ENCODE data around the gene FCHSD2.
"Not testable (repeated sequence)": the region's sequence is repeated elsewhere in the genome, so short reads cannot be mapped to it uniquely, and the experiment has no call there.

FCHSD2 gene

GRCh38 chr11:72864702-72865655, 277.1 kb downstream of the FCHSD2 start:
- DNase-seq (ENCODE audit: low read depth), result no peak

- no peak for DNase-seq (ENCODE audit: low read depth)
Measured at GRCh38 chr11:72863916-72864315, 278.2 kb downstream of the FCHSD2 start.

- DNase-seq (ENCODE audit: low read depth), result no peak
Measured at GRCh38 chr11:72863091-72863490, 279.0 kb downstream of the FCHSD2 start.

- no peak for DNase-seq (ENCODE audit: low read depth)
Measured at GRCh38 chr11:72860592-72860991, 281.5 kb downstream of the FCHSD2 start.

- no peak for DNase-seq (ENCODE audit: low read depth)
Measured at GRCh38 chr11:72860010-72860409, 282.1 kb downstream of the FCHSD2 start.

GRCh38 chr11:72859126-72859525, 283.0 kb downstream of the FCHSD2 start:
- DNase-seq (ENCODE audit: low read depth), result no peak

GRCh38 chr11:72858267-72858666, 283.9 kb downstream of the FCHSD2 start:
- not testable (repeated sequence) for DNase-seq (ENCODE audit: low read depth)

GRCh38 chr11:72856551-72857345, 285.4 kb downstream of the FCHSD2 start:
- no peak for DNase-seq (ENCODE audit: low read depth)

GRCh38 chr11:72856065-72856464, 286.1 kb downstream of the FCHSD2 start:
- no peak for DNase-seq (ENCODE audit: low read depth)

GRCh38 chr11:72851726-72852125, 290.4 kb downstream of the FCHSD2 start:
- no peak for DNase-seq (ENCODE audit: low read depth)

- DNase-seq (ENCODE audit: low read depth), result no peak
Measured at GRCh38 chr11:72850832-72851231, 291.3 kb downstream of the FCHSD2 start.

- DNase-seq (ENCODE audit: low read depth), result peak; percentile 13
Measured at GRCh38 chr11:72848846-72849466, 293.2 kb downstream of the FCHSD2 start.

GRCh38 chr11:72844356-72844755, 297.8 kb downstream of the FCHSD2 start:
- no peak for DNase-seq (ENCODE audit: low read depth)

GRCh38 chr11:72842653-72843330, 299.3 kb downstream of the FCHSD2 start:
- no peak for DNase-seq (ENCODE audit: low read depth)

- no peak for DNase-seq (ENCODE audit: low read depth)
Measured at GRCh38 chr11:72842126-72842525, 300.0 kb downstream of the FCHSD2 start.

- no peak for DNase-seq (ENCODE audit: low read depth)
Measured at GRCh38 chr11:72841397-72841796, 300.7 kb downstream of the FCHSD2 start.

GRCh38 chr11:72840780-72841179, 301.3 kb downstream of the FCHSD2 start:
- DNase-seq (ENCODE audit: low read depth), result no peak

- DNase-seq (ENCODE audit: low read depth), result no peak
Measured at GRCh38 chr11:72838691-72839305, 303.3 kb downstream of the FCHSD2 start.

- no peak for DNase-seq (ENCODE audit: low read depth)
Measured at GRCh38 chr11:72836111-72836510, 306.0 kb downstream of the FCHSD2 start.

GRCh38 chr11:72834905-72835304, 307.2 kb downstream of the FCHSD2 start:
- no peak for DNase-seq (ENCODE audit: low read depth)

- DNase-seq (ENCODE audit: low read depth), result no peak
Measured at GRCh38 chr11:72833811-72834493, 308.2 kb downstream of the FCHSD2 start.
